GM19328 (cell line): ENCODE data around the gene HEPHL1.
"Not testable (repeated sequence)": the region's sequence is repeated elsewhere in the genome, so short reads cannot be mapped to it uniquely, and the experiment has no call there.

Experiments used
- ATAC-seq: cut with Tn5 transposase; IDR thresholded peaks from one replicate; pipeline ENCODE4 v1.9.1; 2021; ENCODE audit warnings: mild to moderate bottlenecking, moderate library complexity; ENCODE audit not compliant: unreplicated experiment

The HEPHL1 gene

DNA sequence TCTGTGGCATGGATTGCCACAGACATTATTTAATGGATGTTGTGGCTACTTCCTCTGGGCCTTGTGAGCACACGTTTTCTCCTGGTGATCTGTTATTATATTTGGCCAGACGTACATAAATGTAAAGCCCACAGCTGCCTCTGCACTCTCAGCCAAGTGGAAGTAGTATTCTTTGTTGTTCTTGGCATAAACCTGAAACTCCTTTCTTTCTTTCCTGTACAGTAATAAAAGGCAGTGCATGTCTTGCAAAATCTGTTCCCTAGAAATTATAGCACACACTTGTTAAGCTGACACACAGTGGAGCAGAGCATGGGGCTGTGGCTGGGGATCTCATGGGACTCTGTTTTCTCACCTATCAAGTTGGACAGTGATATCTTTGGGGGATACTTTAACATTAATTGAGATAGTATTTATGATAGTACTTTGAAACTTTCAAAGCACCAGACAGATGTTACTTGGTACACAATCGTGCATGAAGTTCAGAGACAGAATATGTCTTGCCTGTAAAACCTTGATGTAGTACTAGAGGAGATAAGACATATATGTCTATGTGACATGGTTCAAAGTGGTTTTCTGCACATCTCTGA, 128.4 kb downstream of the HEPHL1 start:
- ATAC-seq = no peak

DNA sequence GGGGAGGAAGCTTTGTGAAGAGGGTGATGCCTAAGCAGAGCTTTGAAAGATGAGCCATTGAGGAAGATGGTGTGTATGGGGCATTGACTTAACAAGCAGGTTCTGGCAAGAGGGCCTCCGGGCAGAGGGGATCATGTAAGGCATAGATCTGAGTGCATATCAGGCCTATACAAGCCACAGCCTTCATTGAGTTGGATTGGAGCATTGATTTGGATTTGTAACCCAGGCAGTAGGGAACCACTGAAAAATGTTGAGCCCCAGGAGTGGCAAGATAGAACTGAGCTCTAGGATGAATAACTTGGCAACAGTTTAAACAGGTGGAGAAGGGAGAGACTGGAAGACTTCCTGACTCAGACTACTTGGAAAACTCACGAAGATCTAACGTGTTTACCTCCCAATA, 128.9 kb downstream of the HEPHL1 start:
- ATAC-seq = no peak

DNA sequence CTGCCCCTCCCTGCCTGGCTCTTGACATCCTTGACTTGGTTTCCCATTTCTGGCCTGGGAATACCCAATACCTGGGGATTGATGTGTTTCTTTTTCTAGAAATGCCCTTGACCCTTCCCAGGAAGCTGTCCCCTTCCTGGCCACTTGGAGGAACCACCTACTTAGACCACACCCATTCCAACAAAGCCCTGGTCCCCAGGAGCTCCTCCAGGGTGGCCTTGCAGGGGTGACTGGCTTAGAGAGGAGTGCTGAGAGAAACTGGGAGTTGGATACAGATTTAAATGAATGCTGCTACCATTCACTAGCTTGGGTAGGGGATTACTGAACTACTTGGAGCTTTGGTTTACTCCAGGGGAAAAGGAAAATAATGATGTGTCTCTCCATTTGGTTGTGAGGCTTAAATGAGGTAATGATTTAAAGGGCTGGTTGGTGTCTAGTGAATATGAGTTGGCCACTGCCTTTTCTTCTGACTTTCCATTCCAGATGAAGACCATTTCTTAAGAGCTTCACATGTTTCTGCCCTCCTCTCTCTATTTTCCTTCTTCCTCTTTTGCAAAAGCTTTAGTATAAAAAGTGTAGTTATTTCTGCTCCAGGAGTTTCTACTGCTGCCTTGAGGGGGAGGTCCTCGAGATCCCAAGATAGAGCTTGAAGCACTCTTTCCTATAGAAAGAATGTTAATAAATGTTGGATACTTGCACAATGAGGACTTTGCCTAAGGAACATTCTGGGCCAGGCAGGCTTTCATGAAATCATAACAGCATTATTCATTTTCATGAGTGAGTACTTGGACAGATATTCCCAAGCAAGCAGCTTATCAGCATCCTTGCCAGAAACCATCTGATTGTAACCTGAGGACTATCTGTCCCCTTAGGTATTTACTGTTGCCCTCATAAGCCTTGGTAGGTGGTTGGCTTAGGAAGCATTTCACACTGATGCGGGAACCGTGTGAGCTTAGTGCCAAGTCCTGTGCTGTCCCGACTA, 129.8 kb downstream of the HEPHL1 start:
- no peak for ATAC-seq

DNA sequence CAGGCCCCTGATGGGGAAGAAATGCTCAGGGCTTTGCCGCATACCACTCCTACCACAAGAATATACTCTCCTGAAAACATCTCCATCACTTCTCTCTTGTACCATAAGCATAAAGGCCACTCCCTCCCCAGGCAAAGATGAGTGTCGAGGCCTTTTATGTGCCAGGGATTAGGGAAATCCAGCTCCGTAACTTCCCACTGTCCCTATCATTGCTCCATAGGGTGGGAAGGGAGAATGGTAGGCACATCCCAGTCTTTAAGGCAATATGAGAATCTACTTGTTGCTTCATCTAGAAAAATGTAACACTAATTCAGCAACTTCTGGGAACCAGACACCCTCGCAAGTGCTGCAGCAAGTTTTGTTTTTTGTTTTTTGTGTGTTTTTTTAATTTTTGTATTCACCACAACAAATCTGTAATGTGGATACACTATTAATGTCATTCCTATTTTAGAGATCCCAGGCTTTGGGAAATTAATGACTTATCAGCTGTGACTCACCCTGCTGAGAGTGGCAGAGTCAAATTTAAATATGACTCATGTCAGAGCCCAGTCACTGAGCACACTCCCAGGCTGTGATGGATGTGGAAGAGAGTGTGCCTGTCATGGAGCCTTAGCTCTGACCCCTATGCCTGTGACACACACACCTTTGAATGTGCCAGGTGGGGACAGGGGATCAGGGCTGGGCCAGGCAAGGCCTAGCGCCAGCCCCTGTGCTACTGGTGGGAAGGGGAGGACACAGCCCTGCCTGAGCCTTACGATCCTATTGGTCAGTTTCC, 130.9 kb downstream of the HEPHL1 start:
- ATAC-seq = no peak

DNA sequence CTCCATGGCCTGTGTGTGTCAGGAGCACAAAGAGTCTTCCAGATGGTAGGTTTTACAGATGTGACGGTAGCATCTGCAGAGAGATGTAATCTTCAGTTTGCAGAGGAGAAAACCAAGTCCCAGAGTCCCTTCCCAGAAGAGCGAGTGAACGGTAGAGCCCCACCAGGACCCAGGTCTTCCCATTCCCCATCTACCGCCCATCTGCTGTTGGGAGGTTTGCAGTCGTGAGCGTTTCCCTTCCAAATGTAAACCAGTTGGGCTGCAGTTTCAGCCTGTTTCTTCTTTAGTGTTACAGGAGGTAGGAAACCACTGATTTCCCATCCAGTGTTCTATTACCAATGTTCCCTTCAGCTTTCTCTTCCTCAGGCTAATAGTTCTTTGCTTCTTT, 131.5 kb downstream of the HEPHL1 start:
- no peak for ATAC-seq

DNA sequence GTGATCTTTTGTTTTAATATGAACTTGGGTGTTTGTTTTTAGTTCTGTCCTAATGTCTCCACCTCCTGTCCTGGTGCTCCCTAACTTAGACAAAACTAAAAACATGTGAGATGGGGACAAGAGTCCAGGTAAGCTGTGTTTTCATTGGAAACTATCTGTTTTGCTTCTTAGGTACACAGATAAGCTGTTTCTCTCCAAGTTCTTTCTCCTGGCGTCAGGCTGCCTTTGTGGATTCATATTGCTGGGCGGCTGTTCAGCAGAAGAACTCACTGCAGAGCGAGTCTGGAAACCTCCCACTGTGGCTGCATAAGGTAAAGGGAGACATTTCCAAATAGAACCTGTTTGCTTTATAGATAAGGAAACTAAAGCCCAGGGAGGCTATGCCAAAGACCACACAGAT, 132.2 kb downstream of the HEPHL1 start:
- ATAC-seq = no peak

DNA sequence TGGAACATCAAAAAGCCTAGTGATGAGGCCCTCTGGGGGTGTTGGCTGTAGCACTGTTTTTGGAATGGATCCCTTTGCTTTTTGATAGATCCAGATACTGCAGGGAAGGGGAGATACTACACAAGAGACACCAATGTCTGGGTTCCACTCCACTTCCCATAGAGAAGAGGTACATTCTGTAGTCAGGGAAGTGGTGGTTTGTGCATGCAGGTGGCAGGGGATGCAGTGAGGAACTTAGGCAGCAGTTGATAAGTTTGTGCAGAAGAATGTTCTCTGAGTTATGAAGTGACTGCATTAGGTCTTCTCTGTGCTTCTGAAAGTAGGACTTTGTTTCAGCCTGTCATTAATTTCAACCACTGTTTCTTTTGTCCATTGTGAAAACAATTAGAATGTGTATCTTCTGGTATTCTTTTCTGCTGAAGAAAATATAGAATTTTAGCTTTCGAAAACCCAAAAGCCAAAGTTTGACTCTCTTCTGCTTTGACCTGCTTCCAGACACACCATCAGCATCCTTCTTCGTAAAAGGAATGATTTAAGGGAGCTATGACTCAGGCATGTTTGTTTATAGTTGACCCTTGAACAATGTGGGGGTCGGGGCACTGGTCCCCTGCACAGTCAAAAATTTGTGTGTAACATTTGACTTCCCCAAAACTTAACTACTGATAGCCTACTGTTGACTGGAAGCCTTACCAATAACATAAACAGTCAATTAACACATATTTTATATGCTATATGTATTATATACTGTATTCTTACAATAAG, 133.1 kb downstream of the HEPHL1 start:
- ATAC-seq = no peak

DNA sequence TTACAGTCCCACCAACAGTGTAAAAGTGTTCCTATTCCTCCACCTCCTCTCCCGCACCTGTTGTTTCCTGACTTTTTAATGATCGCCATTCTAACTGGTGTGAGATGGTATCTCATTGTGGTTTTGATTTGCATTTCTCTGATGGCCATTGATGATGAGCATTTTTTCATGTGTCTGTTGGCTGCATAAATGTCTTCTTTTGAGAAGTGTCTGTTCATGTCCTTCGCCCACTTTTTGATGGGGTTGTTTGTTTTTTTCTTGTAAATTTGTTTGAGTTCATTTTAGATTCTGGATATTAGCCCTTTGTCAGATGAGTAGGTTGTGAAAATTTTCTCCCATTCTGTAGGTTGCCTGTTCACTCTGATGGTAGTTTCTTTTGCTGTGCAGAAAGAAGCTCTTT, 136.2 kb downstream of the HEPHL1 start:
- not testable (repeated sequence) for ATAC-seq
